Activated T-helper 9 cell treated with anti-CD3 and anti-CD28 coated beads, Interleukin-2, amount 50 U/mL, for 16 hours (primary cell): ENCODE results near the gene AOC2.
"Not testable (repeated sequence)": the region's sequence is repeated elsewhere in the genome, so short reads cannot be mapped to it uniquely, and the experiment has no call there.

Source experiments
- DNase-seq: peaks from one replicate; pipeline ENCODE4 v3.0.0-alpha.2; 2020; ENCODE audit warnings: low read depth

Gene AOC2

GRCh38 chr17:42832934-42833766 is 11.2 kb upstream of the AOC2 start, which contains the start of gene PSME3:
Gene PSME3 (plus strand): TSS chr17:42833397. CDS start chr17:42833632, 235 bp downstream.
- peak; percentile 83 for DNase-seq

DNA sequence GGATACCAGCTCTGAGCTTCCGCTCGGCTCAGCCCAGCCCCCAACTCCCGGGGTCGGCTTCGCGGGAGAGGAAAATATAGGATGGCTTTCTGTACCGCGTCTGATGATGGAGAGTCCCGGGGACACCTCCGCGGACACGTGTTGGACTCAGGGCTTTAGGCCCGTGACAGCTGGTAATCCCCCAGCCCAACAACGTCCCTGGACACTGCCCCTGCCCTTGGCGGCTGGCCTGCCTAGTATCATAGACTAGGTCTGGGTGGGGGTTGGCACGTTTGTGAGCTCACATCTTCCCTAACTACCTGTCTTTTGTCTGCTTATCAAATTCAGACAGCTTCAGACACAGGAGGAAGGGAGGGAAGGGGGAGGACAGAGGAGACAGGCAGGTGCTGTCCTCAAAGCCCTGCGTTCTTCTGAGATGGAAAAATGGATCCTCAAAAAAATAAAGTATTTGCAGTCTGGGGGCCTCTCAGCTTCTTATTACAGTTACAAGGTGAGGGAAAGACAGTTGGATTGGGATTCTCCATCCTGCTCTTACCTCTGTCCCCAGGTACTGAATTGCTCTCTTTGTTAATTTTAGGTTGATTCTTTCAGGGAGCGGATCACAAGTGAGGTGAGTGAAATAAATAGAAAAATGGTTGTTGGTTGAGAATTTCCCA is 10.5 kb upstream of the AOC2 start:
- DNase-seq: no peak

- no peak for DNase-seq
Observed at GRCh38 chr17:42835732-42836131, 8.6 kb upstream of the AOC2 start.

GRCh38 chr17:42841975-42842685 is 2.2 kb upstream of the AOC2 start:
- no peak for DNase-seq

DNA sequence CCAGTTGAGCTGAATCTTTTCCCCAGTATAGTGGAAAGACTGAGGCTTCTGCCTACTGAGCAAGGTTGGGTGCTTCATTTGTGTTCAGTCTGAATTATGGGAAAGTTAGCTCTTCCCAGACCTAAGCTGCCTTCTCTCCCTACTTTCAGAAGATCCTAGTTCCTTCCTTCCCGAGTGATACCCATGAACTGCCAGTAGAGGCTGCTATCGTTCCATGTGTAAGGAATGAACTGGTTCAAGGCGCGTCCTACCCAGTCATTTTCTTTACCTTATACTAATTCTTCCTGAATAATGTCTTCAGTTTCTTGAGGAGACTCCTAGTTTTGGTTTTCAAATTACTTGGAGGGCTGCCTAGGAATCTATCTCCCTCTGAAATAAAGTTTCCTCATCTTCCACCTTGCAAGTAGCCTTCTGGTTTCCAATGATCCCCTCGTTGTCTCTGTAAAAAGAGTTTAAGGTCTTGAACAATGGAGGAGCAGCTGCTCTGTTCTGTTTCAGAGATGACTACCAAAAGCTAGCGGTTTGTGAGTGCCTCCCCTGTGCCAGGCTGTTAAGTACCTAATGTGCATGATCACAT is 934 bp upstream of the AOC2 start:
- DNase-seq: no peak

- DNase-seq: no peak
Observed at GRCh38 chr17:42844761-42845555, 578 bp downstream of the AOC2 start.

DNA sequence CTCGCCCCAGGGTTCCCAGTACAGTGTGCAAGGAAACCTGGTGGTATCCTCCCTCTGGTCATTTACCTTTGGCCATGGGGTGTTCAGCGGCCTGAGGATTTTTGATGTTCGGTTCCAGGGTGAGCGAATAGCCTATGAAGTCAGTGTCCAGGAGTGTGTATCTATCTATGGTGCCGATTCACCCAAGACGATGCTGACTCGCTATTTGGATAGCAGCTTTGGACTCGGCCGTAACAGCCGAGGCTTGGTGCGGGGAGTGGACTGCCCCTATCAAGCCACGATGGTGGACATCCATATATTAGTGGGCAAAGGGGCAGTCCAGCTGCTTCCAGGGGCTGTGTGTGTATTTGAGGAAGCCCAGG is 1.2 kb downstream of the AOC2 start:
- no peak for DNase-seq

DNA sequence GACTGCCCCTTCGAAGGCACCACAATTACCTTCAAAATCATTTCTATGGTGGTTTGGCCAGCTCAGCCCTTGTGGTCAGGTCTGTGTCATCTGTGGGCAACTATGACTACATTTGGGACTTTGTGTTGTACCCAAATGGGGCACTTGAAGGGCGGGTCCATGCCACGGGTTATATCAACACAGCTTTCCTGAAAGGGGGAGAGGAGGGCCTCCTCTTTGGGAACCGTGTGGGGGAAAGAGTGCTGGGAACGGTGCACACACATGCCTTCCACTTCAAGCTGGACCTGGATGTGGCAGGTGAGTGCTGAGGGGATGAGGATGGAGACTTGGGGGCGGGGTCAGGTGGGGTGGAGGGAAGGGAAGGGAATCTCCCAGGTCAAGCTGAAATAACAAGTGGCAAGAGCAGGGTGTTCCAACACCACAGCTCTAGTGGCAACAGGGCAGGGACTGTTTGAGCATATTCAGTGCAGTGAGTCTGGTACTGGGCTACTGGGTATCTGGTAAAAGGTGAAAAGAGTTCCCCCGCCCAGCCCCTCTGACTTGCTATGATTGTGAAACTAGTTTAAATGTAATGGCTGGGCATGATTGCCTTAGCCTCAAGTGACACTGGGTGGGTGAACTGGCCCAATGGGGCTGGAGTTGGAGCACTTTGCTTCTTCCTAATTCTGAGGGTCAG is 1.7 kb downstream of the AOC2 start:
- peak; percentile 5 for DNase-seq

DNA sequence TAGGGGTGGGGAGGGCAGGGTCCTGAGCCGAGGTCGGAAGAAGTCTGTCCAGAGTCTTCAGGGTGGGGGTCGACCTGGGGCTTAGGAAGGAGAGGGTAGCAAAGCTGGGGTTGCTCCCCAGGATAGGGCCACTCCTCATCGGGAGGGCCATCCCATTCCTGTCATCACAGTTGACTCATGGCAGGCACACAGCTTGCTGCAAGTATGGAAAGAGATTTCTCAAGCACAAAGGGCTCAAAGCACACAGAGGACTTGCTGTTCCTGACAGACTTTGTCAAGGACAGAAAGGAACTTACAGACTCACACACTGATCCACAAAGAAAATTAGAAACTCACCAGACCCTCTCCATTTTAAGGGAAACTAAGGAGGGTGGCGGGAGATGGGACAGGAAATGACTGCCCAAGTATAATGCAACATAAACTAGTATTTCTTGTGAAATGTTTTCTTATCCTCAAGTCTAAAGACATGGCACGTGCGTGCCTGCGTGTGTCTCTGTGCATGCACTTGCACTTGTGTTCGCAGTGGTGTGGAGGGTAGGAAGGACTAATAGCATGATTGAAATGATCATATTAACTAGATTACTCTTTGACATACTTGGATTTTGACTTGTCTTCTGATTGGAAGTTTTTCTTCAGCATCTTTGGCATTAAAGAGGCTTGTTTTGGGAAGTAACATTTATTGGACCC is 2.4 kb downstream of the AOC2 start:
- DNase-seq: no peak

GRCh38 chr17:42848093-42848492 is 3.7 kb downstream of the AOC2 start:
- no peak for DNase-seq

DNA sequence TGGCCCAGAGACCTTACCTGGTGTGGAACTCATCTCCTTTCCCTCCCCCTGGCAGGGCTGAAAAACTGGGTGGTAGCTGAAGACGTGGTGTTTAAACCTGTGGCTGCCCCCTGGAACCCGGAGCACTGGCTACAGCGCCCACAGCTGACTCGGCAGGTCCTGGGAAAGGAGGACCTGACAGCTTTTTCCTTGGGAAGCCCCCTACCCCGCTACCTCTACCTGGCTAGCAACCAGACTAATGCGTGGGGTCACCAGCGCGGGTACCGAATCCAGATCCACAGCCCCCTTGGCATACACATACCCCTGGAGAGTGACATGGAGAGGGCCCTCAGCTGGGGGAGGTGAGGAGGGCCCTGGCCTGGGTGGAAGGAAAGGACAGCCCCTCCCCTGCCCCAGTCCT is 4.7 kb downstream of the AOC2 start:
- DNase-seq: no peak

DNA sequence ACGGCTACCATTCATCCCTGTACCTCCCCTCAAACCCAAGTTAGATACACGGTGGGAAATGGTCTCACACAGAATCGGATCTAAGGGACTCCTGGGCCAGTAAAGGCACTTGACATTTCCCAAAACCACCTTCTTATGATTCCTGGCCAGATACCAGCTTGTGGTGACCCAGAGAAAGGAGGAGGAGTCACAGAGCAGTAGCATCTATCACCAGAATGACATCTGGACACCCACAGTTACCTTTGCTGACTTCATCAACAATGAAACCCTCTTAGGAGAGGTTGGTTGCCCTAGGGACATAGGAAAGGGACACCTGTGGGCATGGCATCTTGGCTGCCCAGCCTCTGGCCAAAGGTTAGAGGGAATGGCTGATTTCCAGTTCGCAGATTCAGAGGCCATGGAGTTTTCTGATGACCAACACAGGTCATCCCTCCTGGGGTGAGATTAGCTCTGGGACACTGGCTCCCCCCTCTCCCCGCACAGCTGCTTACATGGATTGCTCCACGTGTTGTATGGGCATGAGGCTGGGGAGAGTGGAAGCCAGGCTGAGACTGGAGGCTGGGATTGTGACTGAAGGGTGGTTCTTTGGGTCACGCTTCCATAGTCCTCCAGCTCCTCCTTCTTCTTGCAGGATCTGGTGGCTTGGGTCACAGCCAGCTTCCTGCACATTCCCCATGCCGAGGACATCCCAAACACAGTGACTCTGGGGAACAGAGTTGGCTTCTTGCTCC is 5.2 kb downstream of the AOC2 start:
- no peak for DNase-seq

GRCh38 chr17:42850954-42851353 is 6.6 kb downstream of the AOC2 start, which contains the start of gene AOC3:
Gene AOC3 (plus strand): TSS chr17:42851199. CDS start chr17:42851344, 145 bp downstream.
- DNase-seq: no peak

DNA sequence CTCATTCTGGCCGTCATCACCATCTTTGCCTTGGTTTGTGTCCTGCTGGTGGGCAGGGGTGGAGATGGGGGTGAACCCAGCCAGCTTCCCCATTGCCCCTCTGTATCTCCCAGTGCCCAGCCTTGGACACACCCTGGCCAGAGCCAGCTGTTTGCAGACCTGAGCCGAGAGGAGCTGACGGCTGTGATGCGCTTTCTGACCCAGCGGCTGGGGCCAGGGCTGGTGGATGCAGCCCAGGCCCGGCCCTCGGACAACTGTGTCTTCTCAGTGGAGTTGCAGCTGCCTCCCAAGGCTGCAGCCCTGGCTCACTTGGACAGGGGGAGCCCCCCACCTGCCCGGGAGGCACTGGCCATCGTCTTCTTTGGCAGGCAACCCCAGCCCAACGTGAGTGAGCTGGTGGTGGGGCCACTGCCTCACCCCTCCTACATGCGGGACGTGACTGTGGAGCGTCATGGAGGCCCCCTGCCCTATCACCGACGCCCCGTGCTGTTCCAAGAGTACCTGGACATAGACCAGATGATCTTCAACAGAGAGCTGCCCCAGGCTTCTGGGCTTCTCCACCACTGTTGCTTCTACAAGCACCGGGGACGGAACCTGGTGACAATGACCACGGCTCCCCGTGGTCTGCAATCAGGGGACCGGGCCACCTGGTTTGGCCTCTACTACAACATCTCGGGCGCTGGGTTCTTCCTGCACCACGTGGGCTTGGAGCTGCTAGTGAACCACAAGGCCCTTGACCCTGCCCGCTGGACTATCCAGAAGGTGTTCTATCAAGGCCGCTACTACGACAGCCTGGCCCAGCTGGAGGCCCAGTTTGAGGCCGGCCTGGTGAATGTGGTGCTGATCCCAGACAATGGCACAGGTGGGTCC is 7.2 kb downstream of the AOC2 start:
- DNase-seq: not testable (repeated sequence)

DNA sequence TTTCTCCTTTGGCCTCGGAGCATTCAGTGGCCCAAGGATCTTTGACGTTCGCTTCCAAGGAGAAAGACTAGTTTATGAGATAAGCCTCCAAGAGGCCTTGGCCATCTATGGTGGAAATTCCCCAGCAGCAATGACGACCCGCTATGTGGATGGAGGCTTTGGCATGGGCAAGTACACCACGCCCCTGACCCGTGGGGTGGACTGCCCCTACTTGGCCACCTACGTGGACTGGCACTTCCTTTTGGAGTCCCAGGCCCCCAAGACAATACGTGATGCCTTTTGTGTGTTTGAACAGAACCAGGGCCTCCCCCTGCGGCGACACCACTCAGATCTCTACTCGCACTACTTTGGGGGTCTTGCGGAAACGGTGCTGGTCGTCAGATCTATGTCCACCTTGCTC is 8.0 kb downstream of the AOC2 start:
- DNase-seq: no peak

- no peak for DNase-seq
Observed at GRCh38 chr17:42853004-42853403, 8.6 kb downstream of the AOC2 start.

- no peak for DNase-seq
Observed at GRCh38 chr17:42853597-42853967, 9.2 kb downstream of the AOC2 start.

DNA sequence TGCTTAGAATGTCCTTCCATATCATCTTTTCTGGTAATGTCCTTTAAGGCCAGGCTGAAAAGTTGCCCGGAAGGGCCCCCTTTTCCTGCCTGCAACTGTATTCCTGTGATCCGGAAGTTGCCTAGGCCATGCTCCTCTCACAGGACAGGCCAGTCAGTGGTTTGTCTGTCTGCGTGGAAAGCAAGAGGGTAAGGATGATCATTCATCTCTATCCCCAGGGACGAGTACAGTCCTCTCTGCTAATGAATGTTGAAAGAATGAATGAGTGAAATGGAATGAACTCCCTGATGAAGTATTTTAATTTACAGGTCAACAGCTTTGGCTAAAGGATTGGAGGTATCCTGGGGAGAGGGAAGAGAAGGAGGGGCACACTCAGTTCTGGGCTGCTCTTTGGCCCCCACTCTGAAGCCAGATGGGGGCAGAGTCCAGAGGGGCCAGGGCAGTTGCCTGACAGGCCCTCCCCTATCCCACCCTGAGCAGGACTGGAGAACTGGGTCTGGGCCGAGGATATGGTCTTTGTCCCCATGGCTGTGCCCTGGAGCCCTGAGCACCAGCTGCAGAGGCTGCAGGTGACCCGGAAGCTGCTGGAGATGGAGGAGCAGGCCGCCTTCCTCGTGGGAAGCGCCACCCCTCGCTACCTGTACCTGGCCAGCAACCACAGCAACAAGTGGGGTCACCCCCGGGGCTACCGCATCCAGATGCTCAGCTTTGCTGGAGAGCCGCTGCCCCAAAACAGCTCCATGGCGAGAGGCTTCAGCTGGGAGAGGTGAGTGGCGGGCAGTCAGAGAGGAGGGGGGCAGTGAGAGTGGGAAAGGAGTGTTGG is 9.8 kb downstream of the AOC2 start:
- DNase-seq: no peak
